Fibroblast of skin of right biceps (primary cell): ENCODE results near the gene NKX3-2.

ENCODE experiments used
- DNase-seq: peaks from one replicate; pipeline ENCODE4 v3.0.0-alpha.2; 2013

Gene NKX3-2

GRCh38 chr4:13544606-13545393 is 492 bp upstream of the NKX3-2 start:
- DNase-seq: peak; percentile 65

GRCh38 chr4:13543032-13543838 is 1.1 kb downstream of the NKX3-2 start:
- no peak for DNase-seq

GRCh38 chr4:13542577-13543031 is 1.7 kb downstream of the NKX3-2 start:
- DNase-seq: no peak

- DNase-seq: no peak
Measured at GRCh38 chr4:13541720-13542576, 2.4 kb downstream of the NKX3-2 start.

- DNase-seq: no peak
Measured at GRCh38 chr4:13541176-13541604, 3.1 kb downstream of the NKX3-2 start.

GRCh38 chr4:13540446-13541175 is 3.7 kb downstream of the NKX3-2 start:
- DNase-seq: no peak

GRCh38 chr4:13539619-13540445 is 4.5 kb downstream of the NKX3-2 start:
- DNase-seq: no peak

GRCh38 chr4:13539047-13539618 is 5.2 kb downstream of the NKX3-2 start:
- DNase-seq: no peak

- no peak for DNase-seq
Measured at GRCh38 chr4:13538427-13538973, 5.8 kb downstream of the NKX3-2 start.

GRCh38 chr4:13537832-13538177 is 6.5 kb downstream of the NKX3-2 start:
- DNase-seq: no peak

GRCh38 chr4:13537011-13537831 is 7.1 kb downstream of the NKX3-2 start:
- no peak for DNase-seq

GRCh38 chr4:13536607-13537006 is 7.7 kb downstream of the NKX3-2 start:
- DNase-seq: no peak

- DNase-seq: no peak
Measured at GRCh38 chr4:13535708-13536361, 8.5 kb downstream of the NKX3-2 start.

GRCh38 chr4:13535118-13535517 is 9.2 kb downstream of the NKX3-2 start:
- DNase-seq: no peak

- DNase-seq: no peak
Measured at GRCh38 chr4:13534344-13535063, 9.8 kb downstream of the NKX3-2 start.

GRCh38 chr4:13533670-13534343 is 10.5 kb downstream of the NKX3-2 start:
- no peak for DNase-seq

- DNase-seq: no peak
Measured at GRCh38 chr4:13531625-13531998, 12.7 kb downstream of the NKX3-2 start.
